Limb (tissue), 2 donors: ENCODE results near the gene DYNLT4.
"Not testable (repeated sequence)": the region's sequence is repeated elsewhere in the genome, so short reads cannot be mapped to it uniquely, and the experiment has no call there.

Source experiments
- DNase-seq, 2 donors: peaks; one replicate each; pipeline ENCODE4 v3.0.0-alpha.2; 2016; ENCODE audit errors: extremely low spot score in 2 of 2

Gene DYNLT4, protein sequence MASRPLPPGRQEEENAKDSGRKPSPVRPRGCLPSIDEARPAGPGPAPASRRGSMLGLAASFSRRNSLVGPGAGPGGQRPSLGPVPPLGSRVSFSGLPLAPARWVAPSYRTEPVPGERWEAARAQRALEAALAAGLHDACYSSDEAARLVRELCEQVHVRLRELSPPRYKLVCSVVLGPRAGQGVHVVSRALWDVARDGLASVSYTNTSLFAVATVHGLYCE

DNA sequence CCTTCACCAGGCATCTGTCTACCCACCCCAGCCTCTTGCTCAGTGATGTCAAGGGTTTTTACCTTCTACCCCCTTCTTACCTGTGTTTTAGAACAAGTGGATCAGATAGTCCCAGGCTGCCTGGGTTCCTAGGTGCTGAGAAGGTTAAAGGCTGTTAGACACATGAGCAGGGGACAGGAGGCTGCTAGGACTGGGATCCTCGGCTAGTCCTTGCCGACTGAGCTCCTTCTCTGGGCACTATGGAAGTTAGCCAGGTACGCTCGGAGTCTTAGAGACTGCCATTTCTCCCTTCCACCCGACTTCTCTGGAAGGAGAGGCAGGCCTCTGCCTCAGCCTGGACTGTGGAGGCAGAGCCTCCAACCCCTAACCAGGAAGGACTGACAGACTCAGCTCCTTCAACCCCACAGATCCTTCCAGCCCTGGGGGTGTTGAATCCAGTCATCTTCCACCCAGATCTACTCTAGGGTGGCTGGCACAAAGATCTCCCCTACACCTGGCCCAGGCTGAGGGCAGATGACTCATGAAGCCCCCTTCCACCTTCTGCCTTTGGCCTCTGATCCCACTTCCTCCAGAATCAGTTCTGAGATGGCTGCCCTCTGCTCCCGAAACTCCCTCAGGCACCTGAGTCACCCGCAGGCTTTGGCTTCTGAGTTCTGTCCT lies at the start of gene DYNLT4:
TSS of gene DYNLT4 (minus strand) at position 648 of the 660 bp plus-strand sequence. CDS start 683 bp downstream, outside the sequence.
- peak in 1 of 2 donors; percentile 35 for DNase-seq

DNA sequence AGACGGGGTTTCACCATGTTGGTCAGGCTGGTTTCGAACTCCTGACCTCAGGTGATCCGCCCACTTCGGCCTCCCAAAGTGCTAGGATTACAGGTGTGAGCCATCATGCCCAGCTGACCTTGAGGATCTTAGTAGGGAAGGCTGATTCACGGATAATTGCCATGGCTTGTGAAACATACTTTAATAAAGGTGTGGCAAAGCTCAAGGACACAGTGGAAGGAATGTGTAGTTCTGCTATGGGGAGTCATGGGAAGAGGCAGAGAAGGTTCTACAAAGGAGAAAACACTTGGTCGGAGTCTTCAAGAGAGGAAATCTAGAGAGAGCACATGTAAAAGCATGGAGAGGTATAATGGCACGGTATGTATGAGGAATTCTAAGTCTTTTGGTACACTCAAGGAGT lies 48.6 kb upstream of the DYNLT4 start:
- no peak for DNase-seq

DNA sequence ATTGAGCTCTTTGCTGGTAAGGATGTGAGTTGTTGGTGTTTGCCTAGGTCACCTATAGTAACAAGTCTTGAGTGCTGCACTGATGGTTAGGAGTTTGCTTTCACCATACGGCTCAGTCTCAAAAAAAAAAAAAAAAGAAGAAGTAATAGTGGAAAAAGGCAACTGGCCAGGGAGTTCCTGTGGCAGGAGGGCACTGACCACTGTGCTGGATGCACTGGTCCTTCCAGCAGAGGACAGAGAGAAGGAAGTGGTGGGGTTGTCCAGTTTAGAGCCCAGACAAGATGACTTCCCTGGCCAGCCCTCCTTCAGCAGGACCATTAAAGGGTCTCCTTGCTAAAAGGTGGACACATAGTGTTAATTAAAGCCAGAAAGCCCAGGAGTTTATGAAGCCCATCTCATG lies 47.8 kb upstream of the DYNLT4 start:
- DNase-seq = no peak

DNA sequence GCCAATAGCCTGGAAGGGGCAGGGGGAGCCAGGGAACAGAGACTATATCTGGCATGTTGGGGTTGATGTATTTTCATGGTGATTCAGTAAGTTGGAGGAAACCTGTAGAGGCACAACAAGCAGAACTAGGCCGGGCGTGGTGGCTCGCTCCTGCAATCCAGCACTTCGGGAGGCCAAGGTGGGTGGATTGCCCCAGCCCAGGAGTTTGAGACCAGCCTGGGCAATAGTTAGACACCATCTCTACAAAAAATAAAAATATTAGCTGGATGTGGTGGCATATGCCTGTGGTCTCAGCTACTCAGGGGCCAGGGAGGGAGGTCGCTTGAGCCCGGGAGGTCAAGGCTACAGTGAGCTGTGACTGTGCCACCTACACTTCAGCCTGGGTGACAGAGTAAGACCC lies 46.0 kb upstream of the DYNLT4 start:
- no peak for DNase-seq

DNA sequence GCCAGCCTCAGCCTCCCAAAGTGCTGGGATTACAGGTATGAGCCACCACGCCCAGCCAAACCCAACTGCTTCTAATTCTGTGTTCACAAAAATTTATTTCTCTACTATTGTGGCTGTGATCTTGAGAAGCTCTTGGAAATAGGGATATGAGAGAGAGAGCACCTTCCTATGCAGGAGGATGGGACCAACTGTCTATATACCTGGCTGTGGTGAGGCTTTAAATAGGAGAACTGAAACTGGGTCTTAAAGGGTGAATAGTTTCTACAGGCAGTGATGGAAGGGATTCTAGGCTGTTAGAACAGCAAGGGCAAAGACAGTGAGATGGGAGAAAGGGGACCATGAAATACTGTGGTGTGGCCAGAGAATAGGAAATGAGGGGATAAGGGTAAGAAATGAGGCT lies 44.2 kb upstream of the DYNLT4 start:
- no peak for DNase-seq

DNA sequence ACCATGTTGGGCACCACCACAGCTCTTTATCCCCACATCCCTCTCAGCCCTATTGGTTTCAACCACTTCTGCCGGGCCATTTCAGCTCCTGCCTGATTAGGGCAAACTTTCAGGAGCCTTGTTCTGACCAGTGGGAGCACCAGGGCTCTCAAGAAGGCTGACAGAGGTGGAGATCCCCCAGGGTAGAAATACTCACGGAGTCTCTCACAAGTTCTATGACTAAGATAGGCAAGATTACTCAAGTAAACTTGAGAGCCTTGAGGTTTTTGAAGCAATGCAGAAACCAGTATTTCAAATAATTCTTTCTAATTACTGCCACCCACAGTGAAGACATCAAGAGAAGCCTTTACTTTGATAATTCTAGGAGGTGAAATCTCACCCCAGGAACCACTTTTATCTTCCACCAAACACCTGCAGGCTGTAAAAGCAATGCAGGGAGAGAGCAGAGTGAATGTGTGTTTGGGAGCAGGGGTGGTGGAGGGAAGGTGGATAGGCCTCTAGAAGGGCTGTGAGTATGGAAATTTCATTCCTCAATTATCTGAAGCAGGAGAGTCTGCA lies 42.5 kb upstream of the DYNLT4 start:
- no peak for DNase-seq

DNA sequence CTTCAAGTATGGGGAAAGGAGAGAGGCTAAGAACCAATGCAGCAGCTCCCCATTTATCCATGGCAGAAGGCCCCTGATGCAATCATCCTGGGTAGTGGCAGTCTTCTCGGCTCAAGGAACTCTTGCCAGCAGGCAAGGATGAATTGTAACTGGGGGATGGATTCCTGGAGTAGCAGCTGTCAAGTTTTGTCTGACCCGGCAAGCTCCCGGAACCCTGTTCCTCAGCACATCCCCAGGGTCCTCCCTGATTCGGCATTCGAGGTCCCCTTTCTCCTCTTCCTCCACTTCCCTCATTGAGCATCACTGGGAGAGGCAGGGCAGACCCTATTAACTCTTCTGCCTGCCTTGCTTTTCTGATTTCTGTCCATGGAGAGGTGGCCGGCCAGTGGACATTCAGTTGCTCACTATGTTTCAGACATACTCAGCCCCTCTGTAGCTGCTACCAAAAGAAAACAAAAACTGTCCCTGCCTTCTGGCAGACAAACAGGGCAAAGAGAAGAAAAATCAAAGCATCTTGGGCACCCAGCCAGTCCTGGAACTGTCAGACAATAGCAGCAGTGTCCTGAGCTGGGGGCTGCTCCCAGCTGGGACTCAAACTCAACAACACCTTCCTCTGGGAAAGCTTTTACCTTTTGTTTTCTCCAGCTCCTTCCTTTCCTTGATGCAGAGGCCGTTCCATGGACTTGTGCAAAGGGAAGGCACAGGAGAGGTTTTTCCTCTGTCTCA lies 41.5 kb upstream of the DYNLT4 start:
- DNase-seq = peak in 1 of 2 donors; percentile 42

DNA sequence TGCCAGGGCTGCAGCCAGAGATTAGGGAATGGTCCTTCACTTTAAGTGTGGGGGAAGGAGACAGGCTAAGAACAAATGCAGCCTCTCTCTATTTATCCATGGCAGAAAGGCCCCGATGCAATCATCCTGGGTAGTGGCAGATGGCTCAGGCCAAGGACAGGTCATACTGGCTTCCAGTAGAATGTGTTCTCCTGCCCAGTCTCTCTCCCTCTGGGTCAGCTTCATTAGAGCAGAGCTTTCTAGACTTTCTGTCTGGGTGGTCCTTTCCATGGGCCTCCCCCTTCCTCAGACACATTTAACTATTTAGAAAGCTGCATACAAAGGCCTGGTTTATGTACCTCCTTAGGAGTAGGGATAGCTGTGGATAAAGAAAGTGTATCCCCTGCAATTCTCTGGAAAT lies 40.7 kb upstream of the DYNLT4 start:
- DNase-seq = no peak

DNA sequence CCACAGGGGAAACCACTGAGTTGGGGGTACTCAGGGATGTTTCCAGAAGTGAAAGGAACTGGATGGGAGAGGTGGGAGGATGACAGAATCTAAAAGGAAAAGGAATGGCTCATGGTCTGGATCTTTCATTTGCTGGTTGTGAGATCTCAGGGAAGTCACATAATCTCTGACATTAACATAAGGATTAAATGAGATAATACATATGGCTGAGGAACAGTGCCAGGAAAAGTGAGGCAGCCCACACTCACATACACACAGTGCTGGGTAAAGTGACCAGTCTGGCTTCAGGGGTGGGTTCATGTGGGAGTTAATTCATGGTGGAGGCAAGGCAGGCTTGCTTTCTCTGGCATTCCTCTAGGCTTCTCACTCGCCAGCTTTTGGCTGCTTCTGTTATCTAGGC lies 39.8 kb upstream of the DYNLT4 start:
- DNase-seq = no peak

DNA sequence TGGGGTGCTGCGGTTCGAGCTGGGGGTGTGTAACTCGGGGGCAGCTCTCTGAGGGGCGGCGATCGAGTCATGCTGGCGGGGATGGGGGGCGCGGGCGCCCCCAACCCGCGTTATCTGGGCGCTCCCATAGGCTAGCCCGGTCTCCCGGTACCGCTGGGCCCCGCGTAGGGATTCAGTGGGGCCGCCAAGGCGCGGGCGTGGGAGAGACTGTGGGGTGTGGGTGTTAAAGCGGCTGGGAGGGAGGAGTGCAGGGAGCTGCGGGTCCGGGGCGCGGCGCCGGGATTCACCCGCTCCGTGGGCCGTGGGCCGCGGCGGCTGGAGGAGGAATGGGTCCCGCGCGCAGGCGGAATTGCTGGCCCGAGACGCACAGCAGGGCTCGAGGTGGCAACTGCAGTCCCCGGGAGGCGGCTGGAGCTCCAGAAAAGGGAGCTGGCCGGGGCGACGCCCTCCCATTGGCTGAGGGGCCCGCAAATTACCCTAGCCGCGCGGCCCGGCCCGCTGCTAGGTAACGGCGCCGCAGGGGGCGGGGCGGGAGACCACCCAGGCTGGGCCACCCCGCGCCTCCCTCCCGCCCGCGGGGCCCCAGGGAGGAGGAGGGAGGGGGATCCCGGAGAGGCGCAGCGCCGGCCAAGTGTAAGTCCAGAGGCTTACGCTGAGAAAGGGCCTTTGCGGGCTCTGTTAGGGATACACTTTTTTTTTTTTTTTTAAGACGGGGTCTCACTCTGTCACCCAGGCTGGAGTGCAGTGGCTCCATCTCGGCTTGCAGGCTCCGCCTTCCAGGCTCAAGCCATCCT lies 35.9 kb upstream of the DYNLT4 start, which contains the start of gene PTCH2:
TSS of gene PTCH2 (minus strand) at position 392 of the 794 bp plus-strand sequence. CDS start at position 71, 321 bp downstream.
- DNase-seq = peak; percentile 77 to 91

DNA sequence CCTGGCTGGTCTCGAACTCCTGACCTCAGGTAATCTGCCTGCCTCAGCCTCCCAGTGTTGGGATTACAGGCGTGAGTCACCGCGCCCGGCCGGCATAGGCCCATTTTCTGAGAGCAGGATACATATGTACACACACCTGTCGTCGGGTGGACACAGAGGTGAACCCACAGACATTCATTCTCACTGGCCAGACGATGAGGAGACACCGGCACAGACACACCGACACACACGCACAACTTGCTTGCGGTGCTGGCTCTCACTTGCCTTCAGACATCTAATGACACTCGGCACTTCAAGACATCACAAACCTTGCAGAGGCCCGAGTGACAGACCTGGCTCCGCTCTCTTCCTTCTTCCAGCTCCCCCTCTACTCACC lies 35.3 kb upstream of the DYNLT4 start:
- DNase-seq = no peak

DNA sequence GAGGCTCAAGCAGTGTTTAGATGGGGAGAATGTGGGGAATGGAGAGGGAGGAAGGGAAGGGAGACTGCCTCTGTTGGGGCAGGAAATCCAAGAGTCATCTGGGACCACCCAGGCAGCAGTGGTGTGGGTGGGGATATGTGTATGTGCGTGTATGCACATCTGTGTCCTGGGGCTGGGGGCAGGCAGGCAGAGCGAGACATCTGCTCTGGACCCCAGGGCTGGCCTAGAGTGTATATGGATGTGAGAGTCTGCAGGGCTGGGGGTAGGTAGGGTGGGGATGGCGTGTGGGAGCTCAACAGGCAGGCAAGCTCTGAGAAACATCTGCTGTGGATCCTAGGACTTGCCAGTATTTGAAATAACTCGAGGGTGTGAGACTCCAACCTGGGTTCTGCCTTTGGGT lies 32.4 kb upstream of the DYNLT4 start:
- peak in 1 of 2 donors; percentile 42 for DNase-seq

DNA sequence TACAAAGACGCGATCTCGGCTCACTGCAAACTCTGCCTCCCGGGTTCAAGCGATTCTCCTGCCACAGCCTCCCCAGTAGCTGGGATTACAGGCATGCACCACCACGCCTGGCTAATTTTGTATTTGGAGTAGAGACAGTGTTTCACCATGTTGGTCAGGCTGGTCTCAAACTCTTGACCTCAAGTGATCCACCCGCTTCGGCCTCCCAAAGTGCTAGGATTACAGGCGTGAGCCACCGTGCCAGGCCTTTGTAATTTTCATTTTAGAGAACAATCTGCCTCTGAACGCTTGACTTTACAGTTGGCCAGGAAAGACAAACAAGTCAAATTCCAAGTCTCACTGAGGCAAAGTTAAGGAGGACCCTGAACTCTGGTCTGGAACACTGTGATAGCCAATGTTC lies 31.1 kb upstream of the DYNLT4 start:
- DNase-seq = not testable (repeated sequence)

DNA sequence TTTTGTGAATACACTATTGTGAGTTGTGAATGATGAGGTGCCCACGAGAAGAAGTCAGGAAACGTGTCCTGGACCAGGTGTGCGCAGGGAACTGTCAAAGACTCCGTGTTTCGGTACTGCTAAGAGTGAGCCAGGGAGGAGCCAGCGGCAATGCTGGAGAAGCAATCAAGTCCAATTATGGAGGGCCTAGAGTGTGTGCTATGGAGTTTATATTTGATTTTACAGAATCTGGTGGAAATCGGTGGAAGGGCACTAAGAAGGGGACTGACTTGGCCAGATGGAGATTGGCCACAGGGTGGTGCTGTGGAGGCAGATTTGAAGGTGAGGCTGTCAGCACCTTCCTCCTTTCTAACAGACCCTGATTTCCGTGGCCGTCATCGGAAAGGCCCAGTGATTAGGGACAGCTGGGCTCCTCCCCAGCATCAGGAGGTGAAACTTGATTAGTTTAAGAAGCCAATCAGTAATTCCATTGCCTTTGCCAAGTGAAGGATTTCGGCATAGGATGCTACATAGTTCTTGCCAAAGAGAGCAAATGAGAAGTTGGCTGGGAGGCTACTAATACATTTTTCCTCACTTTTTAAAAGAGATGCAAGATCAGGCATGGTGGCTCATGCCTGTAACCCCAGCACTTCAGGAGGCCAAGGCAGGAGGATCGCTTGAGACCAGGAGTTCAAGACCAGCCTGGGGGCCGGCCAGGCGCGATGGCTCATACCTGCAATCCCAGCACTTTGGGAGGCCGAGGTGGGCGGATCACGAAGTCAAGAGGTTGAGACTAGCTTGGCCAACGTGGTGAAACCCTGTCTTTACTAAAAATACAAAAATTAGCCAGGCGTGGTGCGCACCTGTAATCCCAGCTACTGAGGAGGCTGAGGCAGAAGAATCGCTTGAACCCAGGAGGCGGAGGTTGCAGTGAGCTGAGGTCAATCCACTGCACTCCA lies 28.9 kb upstream of the DYNLT4 start:
- peak; percentile 71 to 91 for DNase-seq

DNA sequence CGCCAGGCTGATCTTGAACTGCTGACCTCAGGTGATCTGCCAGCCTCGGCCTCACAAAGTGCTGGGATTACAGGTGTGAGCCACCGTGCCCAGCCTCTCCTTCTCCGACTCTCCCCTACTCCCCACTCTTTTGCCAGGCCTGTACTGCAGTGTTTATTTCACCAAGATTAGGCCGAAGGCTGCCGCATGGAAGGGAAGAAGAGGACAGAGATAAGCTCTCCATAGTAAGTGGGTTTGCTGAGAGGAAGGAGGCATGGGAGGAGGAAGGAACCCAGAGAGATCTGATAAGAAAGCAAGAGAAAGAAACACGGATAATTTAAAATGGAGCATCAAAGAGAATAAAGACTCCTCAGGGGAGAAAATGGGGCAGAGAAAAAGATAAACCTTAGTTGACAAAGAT lies 27.2 kb upstream of the DYNLT4 start:
- no peak for DNase-seq

DNA sequence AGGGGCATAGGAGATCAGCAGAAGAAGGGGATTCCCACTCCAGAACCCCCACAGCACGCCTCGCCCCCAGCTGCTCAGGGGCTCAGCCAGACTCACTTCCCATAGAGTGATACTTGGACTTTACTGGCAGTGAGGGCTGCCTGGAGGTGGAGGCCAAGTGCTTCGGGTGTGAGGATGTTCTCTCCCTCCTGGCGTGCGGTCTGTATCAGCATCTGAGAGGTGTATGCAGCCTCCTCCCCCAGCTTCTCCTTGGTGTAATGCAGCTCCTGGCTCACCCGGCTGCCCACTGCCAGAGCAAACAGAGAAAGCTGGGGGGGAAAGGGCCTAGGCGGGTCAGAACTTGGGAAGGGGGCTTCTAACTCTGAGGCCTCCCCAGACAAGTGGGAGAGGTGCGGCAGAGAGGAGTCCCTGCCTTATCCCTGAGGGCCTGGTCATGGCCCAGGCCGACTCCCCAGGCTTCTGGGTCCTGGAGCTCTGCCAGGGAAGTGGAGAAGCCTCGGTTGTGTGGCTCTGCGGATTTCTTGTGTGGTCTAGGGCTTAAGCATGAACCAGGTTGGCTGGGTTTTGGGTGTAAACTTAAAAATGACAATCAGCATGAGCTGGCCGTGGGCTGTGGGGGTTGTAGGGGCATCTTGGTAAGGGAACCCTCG lies 25.0 kb upstream of the DYNLT4 start:
- no peak for DNase-seq

DNA sequence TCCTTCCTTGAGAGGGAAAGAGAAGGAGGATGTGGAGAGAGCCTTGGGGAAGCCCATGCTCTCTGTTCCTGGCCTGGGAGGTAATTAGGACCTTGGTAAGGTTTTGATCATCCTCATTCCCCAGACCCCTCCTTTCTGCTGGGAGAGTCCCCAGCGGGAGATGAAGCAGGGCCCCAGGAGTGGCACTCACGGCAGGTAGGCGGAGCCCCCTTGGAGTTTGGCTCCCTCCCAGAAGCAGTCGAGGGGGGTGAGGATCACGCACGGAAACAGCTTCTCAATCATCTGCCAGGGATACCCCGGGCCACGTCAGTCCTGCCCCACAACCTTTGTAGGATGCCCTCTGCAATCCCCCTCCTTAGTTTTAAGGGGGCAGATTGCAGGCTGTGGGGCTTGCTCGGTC lies 24.4 kb upstream of the DYNLT4 start:
- DNase-seq = no peak

DNA sequence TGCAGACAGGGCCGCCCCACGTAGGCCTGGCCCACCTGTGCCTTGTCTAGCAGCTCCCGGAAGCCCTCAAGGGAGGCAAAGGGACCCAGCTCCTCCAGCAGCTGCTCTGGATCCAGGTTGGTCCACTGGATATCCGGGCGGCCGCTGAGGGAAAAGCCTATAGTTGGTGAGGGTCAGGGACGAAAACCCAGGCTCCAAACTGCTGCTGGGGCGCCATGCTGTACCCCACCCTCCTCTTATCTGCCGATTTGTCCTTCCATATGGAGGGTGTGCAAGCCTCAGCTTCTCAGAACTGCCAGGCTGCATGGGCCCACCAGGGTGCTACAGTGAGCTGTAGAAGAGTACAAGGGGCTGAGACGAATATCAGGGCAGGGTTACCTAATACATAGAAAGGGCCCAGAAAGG lies 23.8 kb upstream of the DYNLT4 start:
- no peak for DNase-seq

DNA sequence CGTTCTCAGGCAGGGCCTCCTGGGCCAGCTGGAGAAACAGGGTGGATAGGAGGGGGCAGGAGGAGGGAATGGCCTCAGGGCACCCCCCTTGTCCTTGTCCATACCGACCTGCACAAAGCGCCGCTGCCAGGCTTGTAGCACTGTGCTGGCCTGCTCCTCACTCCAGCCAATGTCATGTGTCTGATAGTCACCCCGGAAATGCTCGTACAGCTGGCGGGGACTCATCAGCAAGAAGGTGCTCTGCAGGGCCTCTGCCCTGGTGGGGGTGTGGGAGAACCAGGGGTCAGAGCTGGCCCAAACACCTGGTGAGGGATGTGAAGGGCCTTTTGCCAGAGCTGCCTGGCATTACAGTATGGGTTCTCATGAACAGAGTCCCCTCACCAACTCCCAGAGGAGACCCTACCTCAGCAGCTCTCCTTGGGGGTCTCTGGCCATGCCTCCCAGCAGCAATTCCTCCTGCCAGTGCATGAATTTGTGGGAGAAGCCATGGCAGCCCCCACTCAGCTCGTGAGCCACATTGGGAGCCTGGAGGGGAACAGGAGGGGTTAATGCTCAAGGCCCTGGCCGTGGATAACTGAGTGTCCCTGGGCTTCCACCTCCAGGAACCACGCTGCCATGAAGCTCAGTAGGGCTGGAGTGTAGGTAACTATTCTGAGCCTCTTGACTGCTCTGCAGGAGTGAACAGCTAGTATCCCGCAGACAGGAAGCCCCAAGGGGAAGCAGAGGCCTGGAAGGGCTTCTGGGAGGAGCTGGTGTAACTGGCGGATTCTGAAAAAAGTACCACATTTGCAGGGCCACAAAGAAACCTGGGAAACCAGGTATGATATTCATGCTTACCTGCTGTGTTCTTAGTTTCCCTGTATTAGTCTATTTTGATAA lies 22.6 kb upstream of the DYNLT4 start:
- DNase-seq = no peak
